Left ventricle myocardium inferior (tissue), 1 donor: Measurements from ENCODE around the gene FCER1G. TPM values are rescaled to one million over a fixed set of nuclear protein-coding genes. Genes with fewer than 3 reads are reported as not detected.

Experiments
- DNase-seq: peaks from one replicate; pipeline ENCODE4 v3.0.0-alpha.2; 2020
- H3K27ac ChIP-seq: fragments of 200-600 bp; replicated peaks from 2 replicates; pipeline ENCODE4 v1.8.0; 2021
- H3K27me3 ChIP-seq: fragments of 200-600 bp; 2 replicates; pipeline ENCODE4 v1.8.0; 2021; ENCODE audit warnings: low read depth
- H3K36me3 ChIP-seq: fragments of 200-600 bp; 2 replicates; pipeline ENCODE4 v1.8.0; 2021
- H3K4me1 ChIP-seq: fragments of 200-600 bp; 2 replicates; pipeline ENCODE4 v1.8.0; 2021
- H3K4me3 ChIP-seq: fragments of 200-600 bp; 2 replicates; pipeline ENCODE4 v1.8.0; 2021; ENCODE audit warnings: mild to moderate bottlenecking, moderate library complexity
- H3K9me3 ChIP-seq: fragments of 200-600 bp; replicated peaks from 2 replicates; pipeline ENCODE4 v1.8.0; 2021
- intact Hi-C: fragments of 100-400 bp; cut with micrococcal nuclease; formaldehyde crosslinking; loops from one replicate; pipeline ENCODE4 v1.11.0; 2022
- total RNA-seq: library from RNA; stranded (reverse); fragmentation: NEBNext Ultra II Directional; extraction: Animal tissue kit (Norgen Biotek cat#: 25700); gene quantifications from one replicate; pipeline ENCODE4 v1.2.1, GENCODE V29; 2021
- TF ChIP-seq, protein P1 (sequence below): fragments of 200-600 bp; IDR thresholded peaks from 2 replicates; pipeline ENCODE4 v1.8.0; 2021; ENCODE audit warnings: antibody characterized with exemption, mild to moderate bottlenecking, borderline replicate concordance
- donor health status: DM: no; HTN: yes; CAD: no; lungs with severe emphysema.

FCER1G gene
- total RNA-seq, 1 donor from 2014 or later, result 22.0 TPM

DNA sequence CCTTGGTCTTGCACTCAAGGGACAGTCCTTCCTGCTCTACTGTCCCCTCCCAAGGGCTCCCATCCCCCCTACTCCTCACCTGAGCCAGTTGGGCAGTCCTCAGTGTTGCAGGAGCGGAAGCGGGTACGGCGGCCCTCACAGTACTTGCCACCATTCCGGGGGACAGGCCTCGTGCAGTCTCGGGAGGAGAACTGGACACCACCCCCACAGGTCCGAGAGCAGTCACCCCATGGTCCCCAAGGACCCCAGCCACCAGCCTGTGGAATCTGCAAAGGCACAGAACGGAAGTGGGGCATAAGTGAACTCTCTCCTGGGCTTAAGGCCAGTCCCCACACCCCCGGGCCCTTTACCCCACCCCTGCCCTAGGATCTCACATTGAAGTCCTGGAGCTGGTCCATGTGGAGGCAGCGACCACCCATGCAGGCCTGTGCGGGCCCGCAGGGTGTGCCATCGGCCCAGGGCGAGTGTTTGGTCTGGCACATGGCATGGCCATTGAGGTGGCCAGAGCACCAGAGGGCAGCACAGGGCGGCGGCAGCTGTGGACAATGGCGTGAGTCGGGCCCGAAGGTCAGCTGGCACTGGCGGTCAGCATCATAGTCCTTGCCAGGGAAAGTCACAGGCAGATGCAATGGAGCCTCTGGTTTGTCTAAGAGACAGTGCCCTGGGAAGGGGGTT, 21.4 kb upstream of the FCER1G start:
- Histone ChIP-seq H3K27me3 (no peaks in the 10 kb centered on the region), H3K9me3 (no peaks in the 10 kb centered on the region), H3K36me3 (peaks cover 29% of the 10 kb centered on the region), H3K27ac (peak overlapping the region; percentile 36), H3K4me1 (peaks cover 74% of the 10 kb centered on the region), H3K4me3 (peak overlapping the region; percentile 67)
- no peak for DNase-seq
- intact Hi-C loops, result no loop called here
- TF ChIP-seq, protein P1, sequence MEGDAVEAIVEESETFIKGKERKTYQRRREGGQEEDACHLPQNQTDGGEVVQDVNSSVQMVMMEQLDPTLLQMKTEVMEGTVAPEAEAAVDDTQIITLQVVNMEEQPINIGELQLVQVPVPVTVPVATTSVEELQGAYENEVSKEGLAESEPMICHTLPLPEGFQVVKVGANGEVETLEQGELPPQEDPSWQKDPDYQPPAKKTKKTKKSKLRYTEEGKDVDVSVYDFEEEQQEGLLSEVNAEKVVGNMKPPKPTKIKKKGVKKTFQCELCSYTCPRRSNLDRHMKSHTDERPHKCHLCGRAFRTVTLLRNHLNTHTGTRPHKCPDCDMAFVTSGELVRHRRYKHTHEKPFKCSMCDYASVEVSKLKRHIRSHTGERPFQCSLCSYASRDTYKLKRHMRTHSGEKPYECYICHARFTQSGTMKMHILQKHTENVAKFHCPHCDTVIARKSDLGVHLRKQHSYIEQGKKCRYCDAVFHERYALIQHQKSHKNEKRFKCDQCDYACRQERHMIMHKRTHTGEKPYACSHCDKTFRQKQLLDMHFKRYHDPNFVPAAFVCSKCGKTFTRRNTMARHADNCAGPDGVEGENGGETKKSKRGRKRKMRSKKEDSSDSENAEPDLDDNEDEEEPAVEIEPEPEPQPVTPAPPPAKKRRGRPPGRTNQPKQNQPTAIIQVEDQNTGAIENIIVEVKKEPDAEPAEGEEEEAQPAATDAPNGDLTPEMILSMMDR, result no peak

- intact Hi-C loops, result no loop called here
- H3K27me3 ChIP-seq, result no peaks in the 10 kb centered on the region
- H3K9me3 ChIP-seq, result no peaks in the 10 kb centered on the region
- peaks cover 29% of the 10 kb centered on the region for H3K36me3 ChIP-seq
- TF ChIP-seq, protein P1, result no peak
- H3K27ac ChIP-seq, result no peak overlapping the region
- no peak for DNase-seq
- H3K4me1 ChIP-seq, result peaks cover 83% of the 10 kb centered on the region
- H3K4me3 ChIP-seq, result peak overlapping the region; percentile 67
Observed at GRCh38 chr1:161195171-161195570, 19.9 kb upstream of the FCER1G start.

GRCh38 chr1:161196111-161196510, 19.0 kb upstream of the FCER1G start:
- intact Hi-C loops, result no loop called here
- DNase-seq, result no peak
- no peaks in the 10 kb centered on the region for H3K27me3 ChIP-seq
- H3K4me1 ChIP-seq, result peaks cover 91% of the 10 kb centered on the region
- peak overlapping the region; percentile 67 for H3K4me3 ChIP-seq
- H3K36me3 ChIP-seq, result peaks cover 23% of the 10 kb centered on the region
- TF ChIP-seq, protein P1, result no peak
- H3K9me3 ChIP-seq, result no peaks in the 10 kb centered on the region
- H3K27ac ChIP-seq, result peak overlapping the region; percentile 99

- peak overlapping the region; percentile 67 for H3K4me3 ChIP-seq
- peak; percentile 55 for DNase-seq
- TF ChIP-seq, protein P1, result no peak
- H3K36me3 ChIP-seq, result peaks cover 16% of the 10 kb centered on the region
- no peaks in the 10 kb centered on the region for H3K9me3 ChIP-seq
- intact Hi-C loops, result no loop called here
- no peaks in the 10 kb centered on the region for H3K27me3 ChIP-seq
- H3K27ac ChIP-seq, result peak overlapping the region; percentile 99
- peaks cover 98% of the 10 kb centered on the region for H3K4me1 ChIP-seq
Observed at GRCh38 chr1:161196521-161197451, 18.3 kb upstream of the FCER1G start.

DNA sequence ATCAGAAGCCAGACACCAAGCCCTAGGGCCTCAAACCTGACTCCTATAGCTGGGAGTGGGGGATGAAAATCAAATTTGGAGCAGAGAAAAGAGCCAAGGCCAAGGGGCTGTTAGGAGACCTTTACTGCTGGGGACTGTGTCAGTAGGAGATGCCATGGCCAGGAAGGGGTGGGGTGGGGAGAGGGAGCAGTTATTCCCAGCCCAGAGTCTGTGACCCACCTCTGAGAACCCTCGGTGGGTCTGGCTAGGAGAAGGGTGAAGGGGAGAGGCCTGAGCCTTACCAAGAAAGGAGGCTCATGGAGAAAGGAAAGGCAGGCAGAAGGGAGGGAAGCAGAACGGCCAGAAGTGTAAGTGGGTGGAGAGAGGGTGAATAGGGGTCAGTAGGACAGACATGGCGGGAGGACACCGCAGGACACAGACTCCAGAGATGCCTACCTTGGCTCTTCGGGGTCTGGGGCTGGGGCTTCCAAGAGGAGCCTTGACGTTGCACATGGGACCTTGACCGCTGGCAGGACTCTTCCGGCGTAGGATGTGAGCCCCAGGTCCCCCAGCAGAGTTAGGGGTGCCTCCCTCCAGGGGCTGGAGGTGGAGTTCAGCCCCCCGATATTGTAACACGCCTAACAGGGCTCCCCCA, 17.4 kb upstream of the FCER1G start:
- intact Hi-C loops, result no loop called here
- TF ChIP-seq, protein P1, result no peak
- peak overlapping the region; percentile 67 for H3K4me3 ChIP-seq
- no peak for DNase-seq
- H3K36me3 ChIP-seq, result peaks cover 13% of the 10 kb centered on the region
- H3K27ac ChIP-seq, result peak overlapping the region; percentile 99
- H3K9me3 ChIP-seq, result no peaks in the 10 kb centered on the region
- H3K27me3 ChIP-seq, result no peaks in the 10 kb centered on the region
- H3K4me1 ChIP-seq, result peaks cover 96% of the 10 kb centered on the region
